Measurements from ENCODE around the gene CDH13.
A peak's percentile ranks its signal among the peaks of the same experiment; 100 is the strongest.

CDH13 gene

DNA sequence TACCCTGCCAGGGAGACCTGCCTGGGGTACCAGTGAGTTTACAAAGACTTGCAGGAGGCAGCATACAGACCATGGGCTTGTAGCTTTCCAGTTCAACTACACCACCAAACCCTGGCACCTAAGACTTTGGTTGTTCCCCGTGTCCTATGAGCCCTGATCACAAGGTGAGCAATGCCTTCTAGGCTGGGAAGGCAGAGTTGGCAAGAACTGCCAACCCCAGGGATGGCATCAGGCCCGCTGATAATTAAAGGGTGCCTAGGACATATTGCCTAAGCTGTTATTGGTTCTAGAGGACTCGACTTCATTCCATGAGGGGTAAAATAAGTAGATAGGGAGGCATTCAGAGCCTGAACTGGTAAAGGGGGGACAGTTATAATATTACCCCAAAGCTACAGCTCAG is 41.3 kb downstream of the CDH13 start:
- no peaks in the 10 kb centered on the region for H3K4me1 ChIP-seq (ENCODE audit: control insufficient read depth, insufficient read depth, low read length)
- no peak overlapping the region for H3K4me3 ChIP-seq (ENCODE audit: low read length)

DNA sequence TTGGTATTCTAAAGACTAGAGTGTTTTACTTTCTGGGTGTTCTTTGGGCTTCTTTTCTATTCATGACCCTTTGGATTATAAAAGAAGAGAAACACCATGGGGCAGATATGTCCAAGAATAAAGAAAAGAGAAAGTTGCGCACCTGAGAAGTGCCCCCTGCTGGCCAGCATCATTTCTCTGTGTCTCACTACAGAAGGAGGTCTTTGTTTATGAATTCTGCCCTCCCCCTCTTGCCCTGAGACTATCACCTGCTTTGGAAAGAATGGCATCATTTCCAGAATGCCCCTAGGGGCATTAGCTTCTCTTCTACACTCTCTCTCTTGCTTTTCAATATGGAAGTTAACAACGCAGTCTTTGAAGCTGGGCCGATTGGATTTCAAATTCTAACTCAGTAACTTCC is 45.0 kb downstream of the CDH13 start:
- Histone ChIP-seq H3K9ac (ENCODE audit: low read length) (no peak overlapping the region), H3K36me3 (ENCODE audit: control insufficient read depth, insufficient read depth, low read length, severe bottlenecking) (no peaks in the 10 kb centered on the region), H3K9me3 (ENCODE audit: control insufficient read depth, low read length) (no peaks in the 10 kb centered on the region), H3K27me3 (replicated peaks; ENCODE audit: control insufficient read depth, insufficient read depth, low read length) (no peaks in the 10 kb centered on the region), H3K4me3 (ENCODE audit: low read length) (no peak overlapping the region), H3K4me1 (ENCODE audit: control insufficient read depth, insufficient read depth, low read length) (no peaks in the 10 kb centered on the region)
- no peak for DNase-seq (ENCODE audit: low read depth)

More for the DNA sequence above, 41.3 kb downstream of the CDH13 start:
- no peaks in the 10 kb centered on the region for H3K36me3 ChIP-seq (ENCODE audit: control insufficient read depth, insufficient read depth, low read length, severe bottlenecking)
- no peaks in the 10 kb centered on the region for H3K27me3 ChIP-seq (replicated peaks; ENCODE audit: control insufficient read depth, insufficient read depth, low read length)
- DNase-seq (ENCODE audit: low read depth), result no peak
- peaks cover 5% of the 10 kb centered on the region for H3K9me3 ChIP-seq (ENCODE audit: control insufficient read depth, low read length)
- no peak overlapping the region for H3K9ac ChIP-seq (ENCODE audit: low read length)

DNA sequence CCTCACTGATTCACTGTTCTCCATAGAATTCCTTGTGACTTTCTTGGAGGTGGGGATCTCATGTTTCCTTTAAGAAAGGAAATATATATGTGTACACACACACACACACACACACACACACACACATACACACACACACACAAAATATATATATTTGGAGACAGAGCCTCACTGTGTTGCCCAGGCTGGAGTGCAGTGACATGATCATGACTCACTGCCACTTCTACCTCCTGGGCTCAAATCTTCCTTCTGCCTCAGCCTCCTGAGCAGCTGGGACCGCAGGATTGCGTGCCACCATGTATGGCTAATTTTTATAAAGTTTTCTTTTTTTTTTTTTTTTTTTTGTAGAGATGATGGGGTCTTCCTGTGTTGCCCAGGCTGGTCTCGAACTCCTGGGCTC is 45.9 kb downstream of the CDH13 start:
- Histone ChIP-seq H3K9ac (ENCODE audit: low read length) (no peak overlapping the region), H3K9me3 (ENCODE audit: control insufficient read depth, low read length) (no peaks in the 10 kb centered on the region), H3K36me3 (ENCODE audit: control insufficient read depth, insufficient read depth, low read length, severe bottlenecking) (no peaks in the 10 kb centered on the region), H3K4me3 (ENCODE audit: low read length) (no peak overlapping the region), H3K27me3 (replicated peaks; ENCODE audit: control insufficient read depth, insufficient read depth, low read length) (no peaks in the 10 kb centered on the region), H3K4me1 (ENCODE audit: control insufficient read depth, insufficient read depth, low read length) (no peaks in the 10 kb centered on the region)
- DNase-seq (ENCODE audit: low read depth), result no peak

DNA sequence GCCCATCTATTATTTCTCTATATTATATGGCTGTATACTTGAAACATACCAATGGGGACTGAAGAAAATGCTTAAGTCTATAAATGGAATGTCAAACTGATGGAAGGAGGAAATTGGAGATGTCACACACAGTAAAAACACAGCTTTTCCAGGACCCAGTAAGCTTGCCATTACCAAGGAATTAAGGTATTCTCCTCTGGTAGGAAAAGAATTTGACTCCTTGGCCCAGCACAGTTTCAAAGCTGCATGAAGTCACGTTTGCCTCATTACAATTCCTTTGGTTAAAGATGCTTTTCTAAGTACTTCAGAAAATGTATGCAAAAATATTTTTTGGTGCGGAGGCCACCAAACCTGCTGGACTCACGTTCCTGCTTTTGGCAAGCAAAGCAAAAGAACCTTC is 48.5 kb downstream of the CDH13 start:
- Histone ChIP-seq H3K36me3 (ENCODE audit: control insufficient read depth, insufficient read depth, low read length, severe bottlenecking) (no peaks in the 10 kb centered on the region), H3K9ac (ENCODE audit: low read length) (no peak overlapping the region), H3K27me3 (replicated peaks; ENCODE audit: control insufficient read depth, insufficient read depth, low read length) (no peaks in the 10 kb centered on the region), H3K9me3 (ENCODE audit: control insufficient read depth, low read length) (no peaks in the 10 kb centered on the region), H3K4me1 (ENCODE audit: control insufficient read depth, insufficient read depth, low read length) (no peaks in the 10 kb centered on the region), H3K4me3 (ENCODE audit: low read length) (no peak overlapping the region)
- DNase-seq (ENCODE audit: low read depth), result no peak

DNA sequence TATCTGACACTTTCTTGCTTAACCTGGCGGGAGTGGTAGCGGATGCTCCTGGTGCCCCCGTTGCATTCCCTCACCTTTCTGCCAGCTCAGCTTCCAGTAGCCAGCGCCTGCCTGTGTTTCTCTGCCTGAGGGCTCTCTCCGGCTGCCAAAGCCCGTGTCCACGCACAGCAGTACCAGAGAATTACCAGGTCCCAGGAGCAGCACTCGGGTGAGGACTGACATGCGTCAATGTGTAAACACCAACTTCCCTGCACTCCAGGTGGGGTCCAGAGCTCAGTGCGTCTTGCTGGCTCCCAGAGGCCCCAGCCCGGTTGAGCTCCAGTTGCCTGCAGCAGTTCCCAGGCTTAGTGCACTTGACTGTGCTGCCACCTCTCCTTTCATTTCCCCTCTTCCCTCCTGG is 54.8 kb downstream of the CDH13 start:
- Histone ChIP-seq H3K9me3 (ENCODE audit: control insufficient read depth, low read length) (no peaks in the 10 kb centered on the region), H3K4me3 (ENCODE audit: low read length) (no peak overlapping the region), H3K36me3 (ENCODE audit: control insufficient read depth, insufficient read depth, low read length, severe bottlenecking) (no peaks in the 10 kb centered on the region), H3K27me3 (replicated peaks; ENCODE audit: control insufficient read depth, insufficient read depth, low read length) (no peaks in the 10 kb centered on the region), H3K9ac (ENCODE audit: low read length) (no peak overlapping the region), H3K4me1 (ENCODE audit: control insufficient read depth, insufficient read depth, low read length) (no peaks in the 10 kb centered on the region)
- no peak for DNase-seq (ENCODE audit: low read depth)

DNA sequence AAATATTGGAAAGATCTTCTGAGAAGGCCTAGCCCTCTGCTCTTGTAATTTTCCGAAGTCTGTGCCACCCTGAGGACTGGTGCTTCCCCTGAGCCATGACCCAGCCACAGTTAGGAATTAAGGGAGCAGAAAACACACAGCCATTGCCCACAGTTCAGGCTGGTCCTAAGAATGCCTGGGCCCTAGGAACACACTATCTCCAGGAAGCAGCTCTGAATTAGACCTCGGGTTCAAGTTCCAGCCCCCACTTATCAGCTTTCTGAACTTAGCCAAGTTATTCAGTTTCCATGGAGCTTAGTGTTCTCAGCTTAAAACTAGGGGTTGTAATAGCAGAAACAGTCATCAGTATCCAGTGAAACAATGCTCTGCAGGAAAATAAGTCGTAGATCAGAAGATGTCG is 56.0 kb downstream of the CDH13 start:
- Histone ChIP-seq H3K4me1 (ENCODE audit: control insufficient read depth, insufficient read depth, low read length) (no peaks in the 10 kb centered on the region), H3K36me3 (ENCODE audit: control insufficient read depth, insufficient read depth, low read length, severe bottlenecking) (no peaks in the 10 kb centered on the region), H3K4me3 (ENCODE audit: low read length) (no peak overlapping the region), H3K9ac (ENCODE audit: low read length) (no peak overlapping the region), H3K27me3 (replicated peaks; ENCODE audit: control insufficient read depth, insufficient read depth, low read length) (no peaks in the 10 kb centered on the region), H3K9me3 (ENCODE audit: control insufficient read depth, low read length) (no peaks in the 10 kb centered on the region)
- no peak for DNase-seq (ENCODE audit: low read depth)

DNA sequence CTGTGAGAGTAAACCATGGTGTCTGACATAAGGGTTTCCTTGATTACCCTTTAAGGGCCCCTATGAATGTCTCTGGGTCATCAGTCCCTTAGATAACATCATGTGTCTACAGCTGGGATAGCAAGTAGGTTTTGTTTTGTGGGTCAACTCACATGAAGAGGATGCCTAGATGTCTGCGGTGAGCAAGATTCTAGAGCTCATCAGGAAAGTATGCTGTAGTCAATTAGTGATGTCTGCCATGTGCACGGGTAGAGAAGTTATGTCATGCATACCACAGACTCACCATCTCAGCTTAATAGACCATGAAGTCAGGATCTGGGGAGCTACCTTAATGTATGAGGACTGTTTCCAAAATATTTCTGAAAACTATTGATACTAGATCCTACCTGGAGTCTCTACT is 57.5 kb downstream of the CDH13 start:
- Histone ChIP-seq H3K9ac (ENCODE audit: low read length) (no peak overlapping the region), H3K36me3 (ENCODE audit: control insufficient read depth, insufficient read depth, low read length, severe bottlenecking) (no peaks in the 10 kb centered on the region), H3K4me1 (ENCODE audit: control insufficient read depth, insufficient read depth, low read length) (no peaks in the 10 kb centered on the region), H3K4me3 (ENCODE audit: low read length) (no peak overlapping the region), H3K9me3 (ENCODE audit: control insufficient read depth, low read length) (no peaks in the 10 kb centered on the region), H3K27me3 (replicated peaks; ENCODE audit: control insufficient read depth, insufficient read depth, low read length) (no peaks in the 10 kb centered on the region)
- no peak for DNase-seq (ENCODE audit: low read depth)

DNA sequence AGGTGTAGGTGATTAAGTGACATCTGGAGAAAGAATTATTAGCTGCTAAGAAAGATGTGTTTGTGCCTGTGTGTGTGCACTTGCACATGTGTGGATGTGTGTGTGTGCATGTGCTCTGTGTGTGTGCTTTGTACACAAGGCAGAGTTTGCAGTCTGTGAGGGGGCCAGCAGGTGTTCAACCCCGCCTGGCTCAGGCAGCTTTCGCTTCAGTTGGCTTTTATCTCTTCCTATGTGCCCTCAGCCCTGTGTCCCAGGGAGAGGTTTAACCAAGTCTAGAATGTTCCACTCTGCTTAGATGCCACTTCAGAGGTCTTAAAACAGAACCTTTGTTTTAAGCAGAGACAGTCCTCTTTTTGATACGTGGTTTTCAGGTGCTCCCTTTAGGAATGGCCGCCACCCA is 58.8 kb downstream of the CDH13 start:
- Histone ChIP-seq H3K4me3 (ENCODE audit: low read length) (no peak overlapping the region), H3K4me1 (ENCODE audit: control insufficient read depth, insufficient read depth, low read length) (no peaks in the 10 kb centered on the region), H3K9ac (ENCODE audit: low read length) (no peak overlapping the region), H3K9me3 (ENCODE audit: control insufficient read depth, low read length) (no peaks in the 10 kb centered on the region), H3K36me3 (ENCODE audit: control insufficient read depth, insufficient read depth, low read length, severe bottlenecking) (no peaks in the 10 kb centered on the region), H3K27me3 (replicated peaks; ENCODE audit: control insufficient read depth, insufficient read depth, low read length) (no peaks in the 10 kb centered on the region)
- DNase-seq (ENCODE audit: low read depth), result no peak

DNA sequence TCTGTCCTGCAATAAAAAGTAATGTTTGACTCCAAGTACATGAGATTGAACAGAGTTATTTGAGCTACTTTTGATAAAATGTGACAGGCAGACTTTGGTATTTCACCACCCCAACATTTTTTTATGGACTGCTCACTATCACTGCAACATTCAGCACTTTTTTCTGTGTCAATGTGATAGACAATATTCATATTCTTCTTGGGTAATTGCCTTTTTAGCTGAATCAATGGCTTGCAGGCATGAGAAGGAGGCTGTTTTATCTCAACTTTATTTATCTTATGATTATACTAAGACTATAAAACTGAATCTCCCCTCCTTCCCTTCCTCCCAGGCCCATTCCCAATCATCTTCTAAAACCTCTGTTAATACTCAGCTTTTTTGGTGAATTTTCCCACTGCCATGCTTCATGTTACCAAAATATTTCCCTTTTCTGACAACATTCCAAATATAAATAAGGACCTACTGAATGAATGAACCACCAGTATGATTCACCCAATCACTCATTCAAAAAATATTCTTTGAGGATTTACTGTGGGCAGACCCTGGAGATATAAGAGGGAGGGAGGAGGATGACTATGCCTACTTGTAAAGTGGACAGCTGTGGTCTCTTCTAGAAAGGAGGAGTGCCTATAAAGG is 67.6 kb downstream of the CDH13 start:
- peaks cover 22% of the 10 kb centered on the region for H3K4me1 ChIP-seq (ENCODE audit: control insufficient read depth, insufficient read depth, low read length)
- H3K27me3 ChIP-seq (replicated peaks; ENCODE audit: control insufficient read depth, insufficient read depth, low read length), result no peaks in the 10 kb centered on the region
- H3K9me3 ChIP-seq (ENCODE audit: control insufficient read depth, low read length), result no peaks in the 10 kb centered on the region
- H3K9ac ChIP-seq (ENCODE audit: low read length), result no peak overlapping the region
- H3K36me3 ChIP-seq (ENCODE audit: control insufficient read depth, insufficient read depth, low read length, severe bottlenecking), result no peaks in the 10 kb centered on the region
- peak; percentile 47 for DNase-seq (ENCODE audit: low read depth)
- no peak overlapping the region for H3K4me3 ChIP-seq (ENCODE audit: low read length)

DNA sequence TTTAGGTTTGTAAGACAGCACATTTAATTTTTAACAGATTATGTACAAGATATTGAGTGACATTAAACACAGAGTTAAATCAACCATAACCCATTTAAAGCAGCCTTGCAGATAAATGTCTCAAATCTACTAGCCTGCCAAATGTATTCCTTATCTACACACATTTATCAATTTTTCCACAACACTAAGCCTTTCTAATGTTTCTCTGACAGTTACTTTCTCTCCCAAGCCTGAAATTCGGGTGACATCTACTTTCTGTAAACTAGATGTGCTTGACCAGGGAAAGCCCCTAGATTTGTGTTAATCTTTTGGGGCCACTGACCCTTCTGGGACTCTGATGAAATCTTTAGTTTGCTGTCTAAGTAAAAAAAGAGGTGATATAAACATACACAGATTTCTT is 69.0 kb downstream of the CDH13 start:
- Histone ChIP-seq H3K9ac (ENCODE audit: low read length) (no peak overlapping the region), H3K27me3 (replicated peaks; ENCODE audit: control insufficient read depth, insufficient read depth, low read length) (no peaks in the 10 kb centered on the region), H3K9me3 (ENCODE audit: control insufficient read depth, low read length) (no peaks in the 10 kb centered on the region), H3K36me3 (ENCODE audit: control insufficient read depth, insufficient read depth, low read length, severe bottlenecking) (no peaks in the 10 kb centered on the region), H3K4me1 (ENCODE audit: control insufficient read depth, insufficient read depth, low read length) (peaks cover 34% of the 10 kb centered on the region), H3K4me3 (ENCODE audit: low read length) (no peak overlapping the region)
- no peak for DNase-seq (ENCODE audit: low read depth)

DNA sequence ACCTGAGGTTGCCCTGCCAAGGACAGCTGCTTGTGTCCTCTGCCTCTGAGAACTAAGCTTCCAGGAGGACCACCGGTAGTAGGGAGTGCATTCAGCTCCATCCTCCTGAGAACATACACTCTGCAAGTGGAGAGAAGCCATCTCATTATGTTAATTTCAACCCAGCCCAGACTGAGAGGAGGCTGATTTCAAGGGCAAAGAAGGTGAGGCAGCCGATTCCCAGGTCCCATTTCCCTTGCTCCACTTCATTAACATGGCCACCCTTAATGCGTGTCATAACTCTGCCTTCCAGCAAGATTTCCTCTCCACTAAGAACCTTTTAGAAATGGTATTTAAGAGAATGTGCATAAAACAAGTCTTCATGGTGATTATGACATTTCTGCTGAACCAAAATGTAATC is 72.5 kb downstream of the CDH13 start:
- peak overlapping the region; percentile 47 for H3K9ac ChIP-seq (ENCODE audit: low read length)
- H3K9me3 ChIP-seq (ENCODE audit: control insufficient read depth, low read length), result no peaks in the 10 kb centered on the region
- H3K36me3 ChIP-seq (ENCODE audit: control insufficient read depth, insufficient read depth, low read length, severe bottlenecking), result no peaks in the 10 kb centered on the region
- H3K4me3 ChIP-seq (ENCODE audit: low read length), result peak overlapping the region; percentile 17
- no peak for DNase-seq (ENCODE audit: low read depth)
- H3K4me1 ChIP-seq (ENCODE audit: control insufficient read depth, insufficient read depth, low read length), result peaks cover 33% of the 10 kb centered on the region
- H3K27me3 ChIP-seq (replicated peaks; ENCODE audit: control insufficient read depth, insufficient read depth, low read length), result no peaks in the 10 kb centered on the region

Measured in adipocyte (in vitro differentiated cells).